ENCODE data around the gene GPR107. TPM values are rescaled to one million over a fixed set of nuclear protein-coding genes. Genes with fewer than 3 reads are reported as not detected.
A peak's percentile ranks its signal among the peaks of the same experiment; 100 is the strongest.
"Not testable (repeated sequence)": the region's sequence is repeated elsewhere in the genome, so short reads cannot be mapped to it uniquely, and the experiment has no call there.

GPR107 gene
- total RNA-seq, result 10 to 100 TPM; 32.6 to 32.8 TPM

DNA sequence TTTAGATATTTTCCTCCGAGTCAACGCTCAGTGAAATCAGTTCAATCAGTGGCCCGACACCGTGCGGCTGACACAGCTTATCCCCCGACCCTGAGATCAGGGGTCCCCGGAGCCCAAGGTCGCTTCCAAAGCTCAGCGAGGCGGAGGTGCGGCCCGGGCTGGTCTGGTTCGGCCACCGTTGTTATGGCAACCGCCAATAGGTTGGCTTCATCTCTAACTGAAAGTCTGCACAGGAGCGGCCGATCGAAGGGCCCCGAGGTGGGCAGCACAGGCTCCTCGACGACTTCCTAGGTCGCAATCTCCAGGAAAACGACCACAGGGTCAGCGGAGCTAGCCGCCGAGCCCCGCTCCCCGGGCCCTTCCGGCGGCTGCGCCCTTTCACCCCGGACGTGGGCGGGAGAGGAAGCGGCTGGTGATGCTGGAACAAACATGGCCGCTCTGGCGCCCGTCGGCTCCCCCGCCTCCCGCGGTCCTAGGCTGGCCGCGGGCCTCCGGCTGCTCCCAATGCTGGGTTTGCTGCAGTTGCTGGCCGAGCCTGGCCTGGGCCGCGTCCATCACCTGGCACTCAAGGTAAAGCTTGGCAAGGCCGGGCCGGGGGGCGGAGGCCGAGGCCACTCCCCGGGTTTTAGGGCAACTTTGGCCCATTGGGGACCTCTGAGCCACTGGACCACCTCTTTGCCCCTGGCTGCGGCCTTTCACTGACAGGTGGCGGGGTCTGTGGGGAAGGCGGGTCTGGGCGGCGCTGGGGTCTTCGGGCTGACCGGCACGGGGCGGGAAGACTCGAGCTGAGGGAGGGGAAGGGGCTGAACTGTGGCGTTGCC is at the start of gene GPR107:
Gene GPR107, plus strand, starts transcription at position 403 of the 821 bp plus-strand sequence. Its CDS starts 27 bp downstream, at position 430.
- ATAC-seq (peak; percentile 97 to 98), DNase-seq (ENCODE audit: low spot score) (peak; percentile 91)
- Mint-ChIP-seq H3K9me3 (no peaks in the 10 kb centered on the region), H3K4me1 (ENCODE audit: low read depth in 2 of 2) (peaks cover 7 to 21% of the 10 kb centered on the region in 2 donors), H3K27ac (peak within 1 kb of the TSS; percentile 86 to 94), H3K4me3 (peak within 1 kb of the TSS; percentile 94), H3K36me3 (peaks cover 3% of the 10 kb centered on the region), H3K27me3 (no peaks in the 10 kb centered on the region)

- ATAC-seq (no peak), DNase-seq (ENCODE audit: low spot score) (no peak)
- Mint-ChIP-seq H3K36me3 (no peaks in the 10 kb centered on the region), H3K4me3 (no peak overlapping the region), H3K27me3 (no peaks in the 10 kb centered on the region), H3K27ac (peak overlapping the region; percentile 56 to 63), H3K4me1 (ENCODE audit: low read depth in 2 of 2) (peaks cover 40 to 42% of the 10 kb centered on the region in 2 donors), H3K9me3 (no peaks in the 10 kb centered on the region)
Observed at GRCh38 chr9:130003943-130004552, 49.7 kb upstream of the GPR107 start.

GRCh38 chr9:130006952-130007351 is 46.8 kb upstream of the GPR107 start:
- not testable (repeated sequence) for DNase-seq (ENCODE audit: low spot score); H3K9me3 Mint-ChIP-seq; H3K27me3 Mint-ChIP-seq; ATAC-seq; H3K36me3 Mint-ChIP-seq
- H3K27ac Mint-ChIP-seq, result peak overlapping the region; percentile 71 to 78
- peak overlapping the region; percentile 59 for H3K4me3 Mint-ChIP-seq
- peaks cover 53 to 55% of the 10 kb centered on the region in 2 donors for H3K4me1 Mint-ChIP-seq (ENCODE audit: low read depth in 2 of 2)

DNA sequence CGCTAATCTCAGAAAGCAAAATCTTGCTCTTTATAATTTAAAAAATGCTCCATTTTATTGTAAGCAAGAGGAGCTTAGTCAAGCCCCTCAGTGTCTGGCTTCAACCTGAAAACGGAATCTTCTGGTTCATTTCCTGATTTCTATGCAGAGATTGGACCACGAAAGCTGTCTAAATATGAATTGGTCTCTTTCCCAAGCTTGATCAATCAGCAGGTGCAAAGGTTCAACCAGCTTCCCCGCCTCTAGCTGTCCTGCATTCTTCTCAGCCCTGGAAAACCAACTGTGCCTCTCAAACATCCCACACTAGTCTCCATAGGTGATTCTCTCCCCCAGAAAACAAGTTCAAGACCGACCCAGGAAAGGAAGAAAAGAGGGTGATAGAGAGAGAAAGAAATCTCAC is 45.2 kb upstream of the GPR107 start:
- DNase-seq (ENCODE audit: low spot score), result no peak
- Mint-ChIP-seq H3K4me1 (ENCODE audit: low read depth in 2 of 2) (peaks cover 62% of the 10 kb centered on the region in 2 donors), H3K36me3 (peaks cover 5% of the 10 kb centered on the region), H3K4me3 (peak overlapping the region; percentile 64), H3K27ac (peak overlapping the region; percentile 71 to 78), H3K27me3 (no peaks in the 10 kb centered on the region), H3K9me3 (no peaks in the 10 kb centered on the region)
- no peak for ATAC-seq

- not testable (repeated sequence) for H3K4me3 Mint-ChIP-seq; ATAC-seq; H3K36me3 Mint-ChIP-seq; H3K27me3 Mint-ChIP-seq; DNase-seq (ENCODE audit: low spot score); H3K9me3 Mint-ChIP-seq
- peak overlapping the region; percentile 71 to 78 for H3K27ac Mint-ChIP-seq
- H3K4me1 Mint-ChIP-seq (ENCODE audit: low read depth in 2 of 2), result peaks cover 59 to 66% of the 10 kb centered on the region in 2 donors
Observed at GRCh38 chr9:130009546-130009945, 44.2 kb upstream of the GPR107 start.

GRCh38 chr9:130010151-130010988 is 43.3 kb upstream of the GPR107 start:
- peak overlapping the region; percentile 50 for H3K4me3 Mint-ChIP-seq
- ATAC-seq, result peak; percentile 64 to 75
- H3K27ac Mint-ChIP-seq, result peak overlapping the region; percentile 71 to 78
- no peaks in the 10 kb centered on the region for H3K27me3 Mint-ChIP-seq
- no peak for DNase-seq (ENCODE audit: low spot score)
- no peaks in the 10 kb centered on the region for H3K9me3 Mint-ChIP-seq
- H3K4me1 Mint-ChIP-seq (ENCODE audit: low read depth in 2 of 2), result peaks cover 59 to 66% of the 10 kb centered on the region in 2 donors
- H3K36me3 Mint-ChIP-seq, result peaks cover 5% of the 10 kb centered on the region

DNA sequence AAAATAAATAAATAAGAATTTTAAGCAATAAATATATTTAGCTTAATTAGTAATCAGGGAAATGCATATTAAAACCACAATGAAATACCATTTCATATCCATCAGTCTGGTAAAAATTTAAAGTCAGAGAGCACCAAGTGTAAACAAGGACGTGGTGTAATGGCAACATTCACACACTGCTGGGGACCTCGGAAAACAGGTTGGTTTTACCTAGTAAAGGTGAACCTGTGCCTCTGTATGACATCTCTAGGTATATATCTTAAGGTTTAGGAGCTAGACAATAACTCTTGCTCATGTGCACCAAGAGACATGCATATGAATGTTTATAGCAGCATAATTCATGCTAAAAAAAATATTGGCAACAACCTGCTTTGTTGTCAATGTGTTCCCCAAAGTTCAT is 40.4 kb upstream of the GPR107 start:
- H3K36me3 Mint-ChIP-seq, result peaks cover 5% of the 10 kb centered on the region
- no peak overlapping the region for H3K4me3 Mint-ChIP-seq
- ATAC-seq (no peak), DNase-seq (ENCODE audit: low spot score) (no peak)
- peak overlapping the region; percentile 25 to 79 for H3K27ac Mint-ChIP-seq
- no peaks in the 10 kb centered on the region for H3K27me3 Mint-ChIP-seq
- H3K4me1 Mint-ChIP-seq (ENCODE audit: low read depth in 2 of 2), result peaks cover 61 to 64% of the 10 kb centered on the region in 2 donors
- H3K9me3 Mint-ChIP-seq, result no peaks in the 10 kb centered on the region

GRCh38 chr9:130015353-130016019 is 38.2 kb upstream of the GPR107 start:
- ATAC-seq (no peak), DNase-seq (ENCODE audit: low spot score) (no peak)
- H3K4me1 Mint-ChIP-seq (ENCODE audit: low read depth in 2 of 2), result peaks cover 49 to 50% of the 10 kb centered on the region in 2 donors
- no peaks in the 10 kb centered on the region for H3K27me3 Mint-ChIP-seq
- no peak overlapping the region for H3K27ac Mint-ChIP-seq
- no peaks in the 10 kb centered on the region for H3K9me3 Mint-ChIP-seq
- H3K4me3 Mint-ChIP-seq, result no peak overlapping the region
- H3K36me3 Mint-ChIP-seq, result peaks cover 5% of the 10 kb centered on the region

DNA sequence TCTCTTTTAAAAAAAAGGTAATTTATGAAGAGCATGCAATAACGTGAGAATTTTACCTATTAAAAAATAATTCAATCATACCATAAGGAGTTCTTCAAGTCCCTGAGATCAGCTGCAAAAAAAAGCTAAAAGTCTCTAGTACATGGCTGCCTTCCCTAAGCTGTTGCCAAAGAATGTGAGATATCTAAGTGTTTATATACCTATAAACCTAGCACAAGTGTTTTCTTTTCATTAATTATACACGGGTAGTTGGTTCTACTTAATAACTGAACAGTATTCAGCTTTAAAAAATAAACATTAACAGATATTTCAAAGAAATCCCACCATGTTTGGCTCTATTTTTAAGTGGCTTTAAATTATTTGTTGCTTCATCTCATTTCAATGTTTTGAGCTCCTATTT is 36.6 kb upstream of the GPR107 start:
- no peaks in the 10 kb centered on the region for H3K27me3 Mint-ChIP-seq
- peaks cover 40 to 42% of the 10 kb centered on the region in 2 donors for H3K4me1 Mint-ChIP-seq (ENCODE audit: low read depth in 2 of 2)
- peak overlapping the region; percentile 74 for H3K4me3 Mint-ChIP-seq
- no peak for DNase-seq (ENCODE audit: low spot score)
- peak overlapping the region; percentile 91 to 92 for H3K27ac Mint-ChIP-seq
- no peak for ATAC-seq
- no peaks in the 10 kb centered on the region for H3K9me3 Mint-ChIP-seq
- no peaks in the 10 kb centered on the region for H3K36me3 Mint-ChIP-seq

- not testable (repeated sequence) for DNase-seq (ENCODE audit: low spot score); H3K9me3 Mint-ChIP-seq; H3K36me3 Mint-ChIP-seq; H3K27me3 Mint-ChIP-seq; ATAC-seq
- Mint-ChIP-seq H3K4me1 (ENCODE audit: low read depth in 2 of 2) (peaks cover 41 to 42% of the 10 kb centered on the region in 2 donors), H3K4me3 (peak overlapping the region; percentile 27), H3K27ac (peak overlapping the region; percentile 91 to 92)
Observed at GRCh38 chr9:130017510-130017909, 36.2 kb upstream of the GPR107 start.

DNA sequence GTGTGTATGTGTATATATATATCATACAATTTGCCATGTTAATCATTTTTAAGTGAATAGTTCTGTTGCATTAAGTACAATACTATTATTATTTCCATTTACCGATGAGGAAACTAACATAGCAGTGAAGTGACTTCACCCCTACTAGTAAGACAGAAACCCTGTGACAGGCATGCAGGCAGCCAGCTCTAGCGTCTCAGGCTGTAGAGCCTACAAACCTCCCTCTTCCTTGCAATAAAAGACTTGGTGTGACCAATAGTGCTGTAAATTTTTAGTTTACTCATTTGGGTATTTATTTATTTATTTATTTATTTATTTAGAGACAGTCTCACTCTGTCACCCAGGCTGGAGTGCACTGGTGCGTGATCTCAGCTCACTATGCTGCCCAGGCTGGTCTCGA is 35.4 kb upstream of the GPR107 start:
- no peak for DNase-seq (ENCODE audit: low spot score)
- Mint-ChIP-seq H3K4me1 (ENCODE audit: low read depth in 2 of 2) (peaks cover 41 to 43% of the 10 kb centered on the region in 2 donors), H3K36me3 (no peaks in the 10 kb centered on the region), H3K27ac (peak overlapping the region; percentile 91 to 92), H3K9me3 (no peaks in the 10 kb centered on the region), H3K27me3 (no peaks in the 10 kb centered on the region), H3K4me3 (peak overlapping the region; percentile 49)
- ATAC-seq, result peak in 1 of 2 donors; percentile 58

GRCh38 chr9:130020618-130021017 is 33.1 kb upstream of the GPR107 start:
- DNase-seq (ENCODE audit: low spot score), result peak; percentile 18
- Mint-ChIP-seq H3K4me3 (peak overlapping the region; percentile 48), H3K27ac (peak overlapping the region; percentile 92 to 100), H3K27me3 (no peaks in the 10 kb centered on the region), H3K4me1 (ENCODE audit: low read depth in 2 of 2) (peaks cover 54% of the 10 kb centered on the region in 2 donors), H3K9me3 (no peaks in the 10 kb centered on the region), H3K36me3 (no peaks in the 10 kb centered on the region)
- no peak for ATAC-seq

DNA sequence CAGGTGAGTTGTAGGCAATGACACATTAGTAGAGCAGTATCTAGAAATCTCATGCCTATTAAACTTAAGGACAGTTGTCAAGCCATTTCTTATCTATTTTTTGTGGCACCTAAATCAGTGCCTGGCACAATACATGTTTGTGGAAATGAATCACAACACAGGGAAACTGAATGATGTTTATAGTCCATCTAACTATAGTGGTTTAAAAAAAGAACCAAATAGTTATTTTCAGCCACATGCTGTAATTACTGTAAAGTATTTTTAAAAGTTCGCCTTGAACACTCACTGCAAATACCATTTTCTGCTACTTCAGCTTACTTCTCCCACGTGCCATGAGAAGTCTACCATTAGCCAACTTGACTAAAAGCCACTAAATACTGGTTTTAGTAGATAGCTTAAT is 32.6 kb upstream of the GPR107 start:
- ATAC-seq (no peak), DNase-seq (ENCODE audit: low spot score) (no peak)
- Mint-ChIP-seq H3K27me3 (no peaks in the 10 kb centered on the region), H3K4me1 (ENCODE audit: low read depth in 2 of 2) (peaks cover 57 to 59% of the 10 kb centered on the region in 2 donors), H3K36me3 (no peaks in the 10 kb centered on the region), H3K27ac (peak overlapping the region; percentile 92 to 100), H3K4me3 (no peak overlapping the region), H3K9me3 (no peaks in the 10 kb centered on the region)

Data from natural killer cell treated with Interleukin-12 subunit alpha and Interleukin-12 subunit beta and Interleukin-15 and Interleukin-18, amount 100 ng/mL, for 72 hours (primary cell).